ENCODE results near the gene LCORL.

DNA sequence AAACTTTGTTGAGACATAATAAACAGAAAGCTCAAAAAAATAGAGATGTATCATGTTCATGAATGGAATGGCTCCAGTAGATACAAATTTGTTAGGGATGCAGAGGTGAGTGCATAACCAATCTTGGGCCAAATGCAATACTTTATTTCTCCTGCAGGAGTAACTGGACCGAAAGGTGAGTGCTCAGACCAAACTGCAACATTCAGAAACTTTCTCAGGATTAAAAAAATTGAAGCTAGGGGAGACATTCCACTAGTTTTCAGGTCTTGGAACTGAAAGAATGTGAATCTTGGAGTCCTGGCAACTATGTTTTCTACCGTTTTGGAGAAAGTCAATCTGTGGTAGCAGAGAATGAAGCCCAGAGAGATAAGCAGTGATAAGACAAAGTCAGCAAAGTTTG is 21.2 kb upstream of the LCORL start:
- TF ChIP-seq, protein P1, sequence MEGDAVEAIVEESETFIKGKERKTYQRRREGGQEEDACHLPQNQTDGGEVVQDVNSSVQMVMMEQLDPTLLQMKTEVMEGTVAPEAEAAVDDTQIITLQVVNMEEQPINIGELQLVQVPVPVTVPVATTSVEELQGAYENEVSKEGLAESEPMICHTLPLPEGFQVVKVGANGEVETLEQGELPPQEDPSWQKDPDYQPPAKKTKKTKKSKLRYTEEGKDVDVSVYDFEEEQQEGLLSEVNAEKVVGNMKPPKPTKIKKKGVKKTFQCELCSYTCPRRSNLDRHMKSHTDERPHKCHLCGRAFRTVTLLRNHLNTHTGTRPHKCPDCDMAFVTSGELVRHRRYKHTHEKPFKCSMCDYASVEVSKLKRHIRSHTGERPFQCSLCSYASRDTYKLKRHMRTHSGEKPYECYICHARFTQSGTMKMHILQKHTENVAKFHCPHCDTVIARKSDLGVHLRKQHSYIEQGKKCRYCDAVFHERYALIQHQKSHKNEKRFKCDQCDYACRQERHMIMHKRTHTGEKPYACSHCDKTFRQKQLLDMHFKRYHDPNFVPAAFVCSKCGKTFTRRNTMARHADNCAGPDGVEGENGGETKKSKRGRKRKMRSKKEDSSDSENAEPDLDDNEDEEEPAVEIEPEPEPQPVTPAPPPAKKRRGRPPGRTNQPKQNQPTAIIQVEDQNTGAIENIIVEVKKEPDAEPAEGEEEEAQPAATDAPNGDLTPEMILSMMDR (IDR thresholded peaks at IDR 0.05): no peak
- TF ChIP-seq POLR2A (IDR thresholded peaks at IDR 0.05): no peak

All from breast epithelium (tissue), 3 donors.